Astrocyte of the hippocampus (primary cell): ENCODE data around the gene REEP6.
"Not testable (repeated sequence)": the region's sequence is repeated elsewhere in the genome, so short reads cannot be mapped to it uniquely, and the experiment has no call there.

ENCODE experiments used
- DNase-seq: peaks from one replicate; pipeline ENCODE4 v3.0.0; 2011; ENCODE audit warnings: low read depth, low spot score

The REEP6 gene

DNA sequence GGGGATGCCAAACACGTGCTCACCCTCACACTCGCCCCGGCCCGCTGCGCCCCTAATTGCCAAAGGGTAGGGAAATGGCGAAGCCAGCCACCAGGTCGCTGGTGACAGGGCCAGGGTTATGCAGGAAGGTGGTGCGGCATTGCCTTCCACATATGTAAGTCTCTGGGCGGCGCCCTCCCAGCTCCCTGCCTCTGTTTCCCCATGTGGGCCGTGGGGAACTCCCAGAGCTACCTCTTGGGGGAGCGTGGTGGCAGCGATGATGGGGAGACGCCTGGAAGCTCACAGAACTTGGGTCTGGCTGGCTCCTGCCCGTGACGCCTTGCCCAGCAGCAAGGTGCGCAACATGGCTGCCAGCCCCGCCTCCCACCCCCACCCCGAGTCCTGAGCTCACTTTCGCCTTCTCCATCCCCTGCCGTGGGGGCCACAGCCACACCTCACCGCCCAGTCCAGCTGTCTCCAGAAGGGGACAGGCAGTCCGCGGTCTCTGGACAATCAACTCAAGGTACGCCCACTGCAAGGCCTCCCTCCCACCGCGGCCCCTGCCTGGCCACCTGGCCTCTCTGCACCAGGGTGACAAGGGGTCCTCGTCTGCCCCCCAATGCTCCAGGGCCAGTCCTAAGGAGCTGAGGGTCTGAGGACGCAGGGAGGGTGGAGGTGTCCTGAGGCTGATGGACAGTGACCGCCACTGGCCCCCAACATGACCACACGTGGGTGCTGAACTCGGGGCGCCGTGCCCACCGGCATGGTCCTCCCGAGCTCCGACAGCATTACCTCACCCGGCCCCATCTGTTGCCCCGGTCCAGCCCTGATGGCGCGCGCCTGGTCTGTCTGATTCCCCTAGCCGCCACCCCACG is 18.5 kb upstream of the REEP6 start:
- DNase-seq: no peak

DNA sequence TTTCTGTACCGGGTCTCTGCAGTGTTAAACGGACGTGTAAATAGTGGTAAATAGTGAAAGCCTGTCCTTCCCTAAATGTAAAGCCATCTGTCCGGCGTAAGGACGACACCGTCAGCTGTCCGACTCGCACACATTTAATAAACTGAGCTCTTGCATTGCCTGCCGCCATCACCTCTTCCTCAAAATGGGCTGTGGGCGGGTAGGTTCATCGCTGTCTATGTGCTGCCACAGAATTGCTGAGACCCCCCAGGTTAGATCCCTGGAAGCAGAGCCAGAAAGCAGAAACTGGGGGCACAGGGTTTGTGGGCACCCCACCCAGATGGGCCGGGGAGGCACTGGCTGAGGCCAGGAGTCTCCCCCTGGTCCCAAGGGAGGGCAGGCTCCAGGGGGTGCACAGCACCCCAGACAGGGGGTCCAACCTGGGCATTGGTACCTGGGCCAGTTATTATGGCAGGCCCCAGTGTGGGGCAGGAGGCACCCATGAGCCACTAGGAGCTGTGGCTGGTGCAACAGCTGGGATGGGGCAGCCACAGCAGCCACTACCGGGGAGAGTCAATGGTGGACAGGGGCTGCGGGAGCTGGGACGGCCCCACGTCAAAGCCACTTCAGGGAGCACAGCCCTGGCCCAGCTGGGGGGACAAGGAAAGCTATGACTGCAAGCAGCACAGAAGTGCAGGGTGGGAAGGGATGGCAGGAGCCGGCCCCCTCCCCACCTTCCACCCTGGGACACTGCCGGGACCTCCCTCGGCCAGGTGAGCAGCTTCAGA is 17.7 kb upstream of the REEP6 start:
- DNase-seq: no peak

DNA sequence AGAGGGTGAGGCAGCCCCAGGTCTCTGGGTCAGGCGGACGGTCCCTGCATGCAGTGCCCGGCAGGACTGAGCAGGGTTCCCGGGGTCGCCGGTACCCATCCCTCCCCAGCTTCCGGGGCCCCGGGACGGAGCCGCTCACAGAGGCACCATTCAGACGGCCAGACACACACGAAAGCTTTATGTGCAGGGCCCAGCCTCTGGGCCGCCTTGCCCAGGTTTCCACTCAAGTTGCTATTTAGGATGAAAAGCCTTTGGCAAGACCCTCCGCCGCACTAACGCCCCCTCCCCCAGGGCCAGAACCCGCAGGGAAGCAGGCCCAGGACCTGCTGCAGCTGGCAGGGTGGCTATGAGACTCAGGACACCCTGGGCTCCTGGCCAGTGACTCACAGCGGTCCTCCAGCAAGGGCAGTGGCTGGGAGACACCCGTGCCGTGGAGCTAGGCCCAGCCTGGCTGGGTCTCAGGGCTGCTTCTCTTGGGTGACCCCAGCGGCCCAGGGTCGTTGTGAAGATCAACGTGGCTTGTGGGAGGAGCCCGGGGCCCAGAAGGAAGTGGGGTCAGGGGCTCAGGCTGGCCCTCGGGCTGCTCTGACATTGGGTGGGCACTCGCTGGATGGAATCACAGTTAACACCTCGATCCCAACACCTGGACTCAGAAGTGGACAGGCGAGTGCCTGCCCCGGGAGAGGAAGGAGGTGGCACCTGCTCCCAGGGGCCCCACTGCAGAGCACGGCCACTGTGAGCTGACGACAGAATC is 16.8 kb upstream of the REEP6 start:
- DNase-seq: peak; percentile 78

DNA sequence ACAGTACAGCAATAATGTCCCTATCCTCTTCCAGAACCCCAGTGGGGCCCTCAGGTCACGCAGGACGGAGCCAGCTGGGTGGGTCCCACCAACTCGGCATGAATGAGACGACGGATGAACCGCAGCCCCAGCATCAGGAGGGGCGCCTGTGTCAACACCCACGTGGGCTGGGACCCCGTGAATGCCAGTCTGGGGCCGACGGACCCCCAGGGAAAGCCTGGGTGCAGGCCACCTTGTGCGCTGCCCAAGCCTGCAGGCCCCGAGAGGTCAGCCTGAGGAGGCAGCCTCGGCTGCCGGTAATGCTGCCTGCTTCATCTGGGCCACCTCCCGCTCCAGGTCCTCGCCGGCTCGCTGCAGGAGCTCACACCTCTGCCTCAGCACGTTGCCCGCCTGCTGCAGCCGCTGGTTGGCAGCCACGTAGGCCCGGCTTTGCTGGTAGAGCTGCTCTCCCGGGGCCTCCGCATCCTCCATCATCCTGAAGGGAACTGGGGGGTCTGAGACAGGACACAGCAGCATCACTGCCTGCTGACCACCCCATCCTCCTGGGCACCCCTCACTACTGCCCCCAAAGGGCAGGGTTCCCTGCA is 16.1 kb upstream of the REEP6 start:
- DNase-seq: no peak

DNA sequence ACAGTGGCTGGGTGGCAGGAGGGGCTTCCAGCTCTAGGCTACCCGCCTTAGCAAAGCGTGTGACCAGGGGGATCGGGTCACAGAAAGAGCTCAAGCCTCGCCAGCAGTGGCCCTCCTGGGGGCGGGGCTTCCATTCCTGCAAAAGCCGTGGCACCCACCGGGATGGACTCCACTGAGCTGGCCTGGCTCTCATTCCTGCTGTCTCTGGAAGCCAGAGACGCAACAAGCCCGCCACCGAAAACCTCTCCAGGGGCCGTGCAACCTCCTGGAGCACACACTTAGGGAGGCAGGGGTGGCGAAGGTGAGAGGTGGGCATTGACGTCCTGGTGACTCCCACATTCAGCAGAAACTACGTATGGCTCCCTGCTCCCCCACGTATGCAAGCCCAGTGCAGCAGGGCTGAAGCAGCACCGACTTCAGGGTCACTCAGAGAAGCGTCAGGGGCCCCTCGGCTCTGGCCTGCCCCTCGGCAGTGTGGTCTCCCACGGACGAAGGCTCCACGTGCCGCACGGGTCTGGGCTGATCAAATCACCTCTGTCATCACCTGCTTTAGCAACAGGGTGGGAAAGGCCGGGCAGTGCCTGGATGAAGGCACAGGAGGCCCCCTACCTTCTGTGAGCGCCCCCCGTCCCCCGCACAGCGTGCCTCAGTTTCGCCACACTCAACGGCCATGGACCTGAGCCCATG is 15.1 kb upstream of the REEP6 start:
- DNase-seq: no peak

DNA sequence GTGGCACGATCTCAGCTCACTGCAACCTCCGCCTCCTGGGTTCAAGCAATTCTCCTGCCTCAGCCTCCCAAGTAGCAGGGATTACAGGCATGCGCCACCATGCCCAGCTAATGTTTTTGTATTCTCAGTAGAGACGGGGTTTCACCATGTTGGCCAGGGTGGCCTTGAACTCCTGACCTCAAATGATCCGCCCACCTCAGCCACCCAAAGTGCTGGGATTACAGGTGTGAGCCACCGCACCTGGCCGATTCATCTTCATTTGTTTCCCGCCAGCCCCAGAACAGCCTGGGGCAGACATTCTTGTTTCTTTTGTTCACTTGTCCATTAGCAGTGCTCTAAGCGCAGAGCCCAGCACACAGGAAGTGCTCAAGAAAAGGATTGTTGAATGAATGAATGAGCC is 13.9 kb upstream of the REEP6 start:
- not testable (repeated sequence) for DNase-seq

DNA sequence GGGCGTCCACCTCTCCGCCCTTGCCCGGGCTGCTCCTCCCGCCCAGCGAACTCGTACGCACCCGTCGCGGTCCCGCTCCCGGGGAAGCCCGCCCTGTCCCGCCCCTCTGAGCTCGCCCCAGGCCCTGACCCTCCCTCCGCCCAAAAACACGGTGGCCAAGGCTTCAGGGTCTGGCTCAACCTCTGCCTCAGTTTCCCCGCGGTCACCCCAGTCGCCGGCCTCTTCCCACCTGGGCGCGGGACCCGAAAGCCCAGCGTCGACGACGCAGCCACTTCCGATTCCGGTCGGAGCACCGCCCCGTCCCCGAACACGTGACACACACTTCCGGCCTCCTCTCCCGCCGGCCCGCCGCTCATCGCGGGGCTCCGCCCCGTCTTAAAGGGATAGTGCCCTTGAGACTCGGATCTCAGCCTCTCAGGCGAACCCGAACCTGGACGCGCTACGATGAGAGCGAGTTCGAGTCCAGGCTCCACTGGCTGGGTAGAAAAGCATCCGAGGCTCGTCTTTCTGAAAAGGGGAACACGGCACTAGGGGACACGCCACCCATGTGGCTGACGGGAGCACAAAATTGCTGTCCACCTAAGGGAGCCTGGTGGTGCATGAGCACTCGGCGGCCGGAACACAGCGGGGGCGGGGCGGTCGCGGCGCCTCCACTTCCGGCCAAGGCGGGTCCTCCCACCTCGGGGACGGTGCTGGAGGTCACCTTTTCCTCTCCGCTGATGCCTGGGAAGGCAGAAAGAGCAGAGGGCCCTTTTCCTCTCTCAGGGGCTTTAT is 11.9 kb upstream of the REEP6 start, which contains the start of gene C19orf25:
TSS of gene C19orf25 (minus strand) at position 282 of the 774 bp plus-strand sequence. CDS start 312 bp downstream, outside the sequence.
- DNase-seq: peak; percentile 98

DNA sequence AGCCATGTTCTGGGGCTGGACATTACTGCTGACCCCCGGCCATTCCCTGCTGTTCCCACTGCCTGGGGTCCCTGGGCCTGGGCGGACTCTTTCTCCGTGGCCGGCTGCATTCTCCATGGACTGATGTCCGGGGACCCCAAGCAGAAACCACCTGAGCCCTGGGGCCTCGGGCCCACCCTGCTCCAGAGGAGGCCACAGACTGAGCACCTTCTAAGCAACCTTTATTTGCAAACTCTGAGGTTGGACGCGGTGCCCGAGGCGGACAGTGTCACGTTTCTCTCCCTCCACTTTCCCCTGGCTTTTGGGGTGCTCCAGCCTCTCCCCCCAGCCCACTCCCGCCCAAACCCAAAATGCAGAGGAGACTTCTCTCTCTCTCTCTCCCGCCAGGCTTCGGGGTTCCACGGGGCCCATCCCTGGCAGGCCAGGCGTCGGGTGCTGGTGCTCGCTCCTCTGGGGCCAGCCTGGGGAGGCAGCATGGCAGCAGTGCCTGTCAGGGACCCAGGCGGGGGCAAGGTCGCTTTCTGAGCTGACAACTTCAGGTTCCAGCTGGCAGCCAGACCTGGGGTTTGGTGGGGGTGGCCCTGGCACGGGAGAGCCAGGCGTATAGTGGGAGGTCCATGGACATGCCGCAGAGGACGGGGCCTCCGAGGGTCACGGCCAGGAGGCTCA is 9.6 kb upstream of the REEP6 start:
- DNase-seq: no peak

DNA sequence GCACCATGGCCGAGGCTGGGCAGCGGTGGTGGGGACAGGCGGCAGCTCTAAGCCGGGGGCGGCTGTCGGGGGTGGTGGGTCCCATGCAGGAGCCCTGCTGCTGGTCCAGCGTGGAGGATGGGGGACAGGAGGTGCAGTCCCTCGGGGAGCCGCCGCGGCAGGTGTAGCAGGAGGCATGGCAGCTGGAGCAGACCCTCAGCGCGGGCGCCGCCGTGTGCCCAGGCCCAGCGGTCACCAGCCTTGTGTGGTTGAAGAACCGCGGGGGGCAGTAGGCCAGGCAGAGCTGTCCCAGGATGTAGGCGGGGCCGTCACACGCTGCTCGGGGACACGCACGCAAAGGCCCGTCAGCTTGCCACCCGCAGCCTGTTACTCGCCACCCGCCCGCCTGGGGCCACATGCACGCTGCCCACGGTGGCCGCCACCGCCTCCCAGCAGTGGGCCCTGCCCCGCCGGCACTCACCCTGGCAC is 9.1 kb upstream of the REEP6 start:
- DNase-seq: no peak

DNA sequence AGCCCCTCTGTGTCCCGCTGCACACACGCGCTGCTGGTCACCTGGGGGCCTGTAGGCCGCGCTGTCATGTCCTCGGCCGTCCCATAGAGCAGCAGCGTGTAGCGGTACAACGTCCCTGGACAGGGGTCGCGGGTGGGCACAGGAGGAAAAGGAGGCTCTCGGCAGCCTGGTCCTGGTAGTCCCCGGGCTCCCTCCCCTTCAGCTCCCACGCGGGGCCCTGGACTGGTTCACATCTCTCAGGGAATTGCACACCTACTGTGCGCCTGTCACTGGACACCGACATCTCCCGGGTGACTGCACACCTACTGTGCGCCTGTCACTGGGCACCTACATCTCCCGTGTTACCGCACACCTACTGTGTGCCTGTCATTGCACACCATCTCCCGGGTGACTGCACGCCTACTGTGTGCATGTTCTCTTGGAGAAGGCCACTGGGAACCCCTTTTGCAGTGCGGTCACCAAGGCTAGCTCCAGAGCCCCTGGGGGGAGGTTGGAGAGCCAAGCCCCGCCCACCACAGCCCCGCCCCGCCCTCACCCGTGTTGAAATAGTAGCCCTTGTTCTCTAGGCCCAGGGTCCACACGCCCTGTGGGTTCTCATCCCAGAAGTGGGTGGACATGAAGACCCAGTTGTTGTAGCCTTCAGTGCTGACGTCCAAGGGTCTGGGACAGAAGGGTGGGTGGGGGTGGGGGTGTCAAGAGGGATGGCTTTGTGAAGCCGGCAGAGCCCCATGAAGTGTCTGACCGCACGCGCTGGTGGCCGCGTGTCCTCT is 8.4 kb upstream of the REEP6 start:
- no peak for DNase-seq

DNA sequence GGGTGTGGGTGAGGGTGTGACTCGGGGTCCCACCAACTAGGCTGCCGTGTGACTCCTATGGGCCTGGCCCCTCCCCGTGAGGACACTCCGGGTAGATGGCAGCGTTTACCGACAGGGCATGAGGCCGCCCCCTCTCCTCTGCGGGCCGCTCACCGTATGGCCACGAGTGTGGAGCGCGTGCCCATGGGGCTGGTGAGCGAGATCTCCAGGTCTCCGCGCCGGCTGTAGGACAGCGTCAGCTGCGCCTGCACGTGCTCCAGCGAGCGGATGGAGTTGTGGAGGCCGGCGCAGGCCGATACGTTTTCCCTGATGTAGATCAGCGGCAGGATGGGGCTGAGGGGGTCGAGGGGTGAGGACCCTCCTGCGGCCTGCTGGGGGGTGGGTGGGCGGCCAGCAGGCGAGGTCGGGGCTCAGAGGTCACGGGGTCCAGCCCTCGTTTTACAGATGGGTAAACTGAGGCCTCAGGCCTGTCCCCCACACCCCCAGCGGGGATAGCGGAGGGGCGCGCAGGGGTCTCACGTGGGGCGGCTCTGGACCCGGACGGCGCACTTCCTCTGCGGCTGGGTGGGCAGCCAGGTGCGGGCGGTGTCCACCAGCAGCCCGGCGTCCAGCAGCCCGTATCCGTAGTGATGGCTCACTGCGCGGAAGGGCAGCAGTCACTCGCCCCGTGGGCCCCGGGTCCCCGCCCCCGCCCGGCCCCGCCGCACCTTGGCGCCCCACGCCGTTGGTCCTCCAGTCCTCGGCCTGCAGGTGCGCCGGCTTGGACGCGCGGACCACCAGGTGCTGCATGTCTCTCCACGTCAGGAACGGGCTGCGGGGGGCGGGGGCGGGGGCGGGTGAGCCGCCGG is 7.6 kb upstream of the REEP6 start:
- no peak for DNase-seq

DNA sequence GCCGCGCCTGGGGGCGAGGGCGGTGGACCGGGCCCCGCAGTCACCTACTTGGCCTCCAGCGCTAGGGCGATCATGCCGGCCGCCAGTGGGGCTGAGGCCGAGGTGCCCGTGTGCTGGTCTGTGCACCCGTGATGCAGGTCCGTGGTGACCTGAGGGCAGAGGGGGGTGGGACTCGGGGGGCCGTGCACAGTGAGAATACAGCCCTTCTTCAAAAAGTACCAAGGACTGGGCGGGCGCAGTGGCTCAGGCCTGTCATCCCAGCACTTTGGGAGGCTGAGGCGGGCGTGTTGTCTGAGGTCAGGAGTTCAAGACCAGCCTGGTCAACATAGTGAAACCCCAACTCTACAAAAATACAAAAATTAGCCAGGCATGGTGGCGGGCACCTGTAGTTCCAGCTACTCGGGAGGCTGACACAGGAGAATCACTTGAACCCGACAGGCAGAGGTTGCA is 7.0 kb upstream of the REEP6 start:
- DNase-seq: no peak

DNA sequence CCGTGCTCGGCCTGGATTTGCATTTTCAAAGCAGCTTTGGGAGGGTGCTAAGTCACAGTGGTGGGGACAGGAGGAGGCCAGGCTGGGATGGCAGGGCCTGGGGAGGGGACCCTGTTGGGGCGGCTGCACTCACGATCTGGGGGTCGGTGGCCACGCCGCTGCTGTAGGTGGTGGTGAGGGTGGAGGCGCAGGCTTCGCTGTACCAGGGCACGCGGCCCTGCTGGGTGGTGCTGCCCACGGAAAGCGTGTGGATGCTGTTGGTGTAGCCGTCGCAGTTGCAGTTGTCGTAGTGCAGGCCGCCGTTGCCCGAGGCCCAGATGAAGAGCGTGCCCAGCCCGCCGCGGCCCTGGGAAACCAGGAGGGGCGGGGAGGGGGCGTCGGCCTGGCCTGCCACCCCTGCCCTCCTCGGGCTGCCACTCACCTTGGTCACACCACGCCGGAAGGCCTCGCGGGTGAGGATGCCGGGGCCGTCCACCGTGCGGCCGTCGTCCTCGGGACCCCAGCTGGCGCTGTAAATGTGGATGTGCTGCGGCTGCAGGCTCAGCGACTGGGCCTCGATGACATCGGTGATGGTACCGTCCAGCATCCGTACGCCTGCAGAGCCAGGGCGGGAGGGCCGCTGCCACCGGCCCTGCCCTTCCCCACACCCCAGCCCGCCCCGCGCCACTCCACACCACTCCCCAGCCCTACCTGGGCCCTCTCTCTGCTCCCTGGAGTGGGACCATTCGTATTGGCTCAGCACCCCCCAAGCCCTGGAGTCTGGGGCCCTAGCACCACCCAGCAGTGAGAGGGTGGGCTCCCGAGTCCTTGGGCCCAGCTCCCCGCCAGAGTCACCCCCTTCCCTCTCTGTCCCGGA is 4.0 kb upstream of the REEP6 start:
- no peak for DNase-seq

DNA sequence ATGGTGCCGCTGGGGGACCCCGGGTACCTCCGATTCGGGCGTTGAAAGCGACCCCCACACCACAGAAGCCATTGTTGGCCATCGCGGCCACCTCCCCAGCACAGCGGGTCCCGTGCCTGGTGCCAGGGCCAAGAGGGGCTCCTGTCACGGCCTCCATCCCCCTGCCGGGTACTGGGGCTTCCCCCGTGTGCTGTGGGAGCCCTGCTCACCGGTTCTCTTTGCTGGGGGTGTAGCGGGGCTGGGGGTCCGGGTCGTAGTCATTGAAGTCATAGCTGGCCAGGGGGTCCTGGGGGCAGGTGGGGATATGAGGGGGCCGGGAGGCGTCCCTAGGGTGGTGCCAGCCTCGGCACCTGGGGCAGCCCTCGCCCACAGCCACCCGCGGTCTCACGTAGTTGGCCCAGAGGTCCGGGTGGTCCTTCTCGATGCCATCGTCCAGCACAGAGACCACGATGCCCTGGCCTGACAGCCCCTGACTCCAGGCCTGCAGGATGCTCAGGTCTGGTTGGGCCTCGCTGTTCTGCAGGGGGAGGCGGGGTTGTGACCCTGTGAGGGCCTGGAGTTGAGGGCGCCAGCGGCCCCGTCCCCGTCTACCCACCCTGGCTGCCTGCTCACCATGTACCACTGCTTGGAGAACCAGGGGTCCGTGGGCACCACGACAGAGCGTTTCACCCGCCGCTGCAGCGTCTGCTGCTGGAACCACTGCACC is 3.3 kb upstream of the REEP6 start:
- DNase-seq: no peak

DNA sequence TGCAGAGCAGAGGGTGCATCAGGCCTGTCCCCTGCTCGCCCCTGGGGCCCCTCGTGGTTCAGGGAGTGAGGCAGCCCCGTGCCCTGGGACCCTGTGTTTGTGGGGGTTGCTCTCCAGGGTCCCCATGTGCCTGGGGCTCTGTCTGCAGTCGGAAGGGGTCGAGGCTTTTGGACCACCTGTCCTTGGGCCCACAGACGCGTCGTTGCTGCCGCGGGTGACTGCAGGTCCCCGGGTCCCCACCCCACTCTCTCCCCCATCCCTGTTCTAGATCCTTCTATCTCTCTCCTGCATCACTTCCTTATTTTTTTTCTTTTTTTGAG is 2.7 kb upstream of the REEP6 start:
- no peak for DNase-seq
